ENCODE results near the gene C1orf159.

DNA sequence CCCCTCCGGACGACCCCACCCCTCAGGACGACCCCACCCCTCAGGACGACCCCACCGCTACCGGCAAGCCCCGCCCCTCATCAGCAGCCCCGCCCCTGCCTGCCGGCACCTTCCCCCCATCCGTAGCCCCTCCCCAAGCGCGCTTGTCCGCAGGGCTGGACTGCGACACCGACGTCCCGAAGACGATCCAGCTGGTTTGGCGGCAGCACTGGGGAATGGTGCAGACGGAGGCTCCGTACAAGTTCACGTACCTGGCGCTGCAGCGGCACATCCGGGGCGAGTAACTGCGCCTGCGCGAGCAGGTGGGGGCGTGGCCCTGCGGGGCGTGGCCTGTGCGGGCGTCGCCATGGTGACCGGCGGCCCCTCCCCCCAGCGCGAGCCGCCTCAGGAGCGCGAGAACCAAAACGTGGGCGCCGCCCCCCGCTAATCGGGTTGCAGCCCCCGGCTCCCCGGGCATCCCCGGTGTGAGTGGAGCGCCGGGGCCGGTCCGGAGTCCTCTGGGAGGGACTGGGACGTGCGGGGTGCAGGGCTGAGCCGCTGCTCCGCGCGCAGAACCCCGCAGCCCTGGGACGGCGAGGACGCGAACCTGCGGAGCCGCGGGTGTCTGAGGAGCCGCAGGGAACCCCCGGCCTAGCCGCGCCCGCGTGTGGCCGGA lies 46.7 kb downstream of the C1orf159 start:
- no peak for TF ChIP-seq CTCF (IDR thresholded peaks at IDR 0.05)
- TF ChIP-seq POLR2A (IDR thresholded peaks at IDR 0.05): peak in 2 of 3 donors; percentile 60 to 64
